GM12878 (cell line): Measurements from ENCODE around the gene RPL26. TPM values are rescaled to one million over a fixed set of nuclear protein-coding genes. Genes with fewer than 3 reads are reported as not detected.

Source experiments
- ATAC-seq: fragments of 200-7000 bp; cut with Tn5 transposase; 3 replicates; pipeline ENCODE4 v1.9.1; 2020; ENCODE audit warnings: mild to moderate bottlenecking, moderate library complexity
- BruUV-seq: library from RNA; stranded (reverse); fragments of 400-500 nt; replicated peaks from 2 replicates; lab custom pipeline; 2021; lab: Mats Ljungman, UMichigan
- CTCF ChIA-PET: fragments of 300-600 bp; sonication (Branson Sonifier 250); formaldehyde crosslinking; extraction: SDS; loops from one replicate; lab custom pipeline; 2021; ENCODE audit warnings: inconsistent platforms; lab: Yijun Ruan, JAX
- POLR2A ChIA-PET: fragments of 350-600 bp; formaldehyde crosslinking; extraction: SDS; loops from one replicate; lab custom pipeline; 2021; ENCODE audit warnings: inconsistent platforms; lab: Charles Lee
- RAD21 ChIA-PET: fragments of 300-600 bp; sonication (Branson Sonifier 250); formaldehyde crosslinking; loops from one replicate; lab custom pipeline; 2023; ENCODE audit warnings: antibody characterized with exemption; ENCODE audit not compliant: unreplicated experiment; lab: Charles Lee
- SMC1A ChIA-PET: fragments of 300-600 bp; sonication (Branson Sonifier 250); formaldehyde crosslinking; loops from one replicate; lab custom pipeline; 2023; ENCODE audit not compliant: unreplicated experiment, uncharacterized antibody; lab: Charles Lee
- DNase-seq: peaks from one replicate; pipeline ENCODE4 v3.0.0-alpha.2; 2011; ENCODE audit warnings: low read depth, low spot score
- FAIRE-seq: peaks from 3 replicates; lab custom pipeline; 2011; peaks lifted over from hg19 to GRCh38; lab: Jason Lieb, UNC
- H2AFZ ChIP-seq: 2 replicates; pipeline ENCODE4 v1.6.0; 2011; ENCODE audit warnings: low read depth, low read length, control low read depth; ENCODE audit not compliant: control insufficient read depth
- H3K27ac ChIP-seq: 2 replicates; pipeline ENCODE4 v1.5.1; 2011; ENCODE audit warnings: control low read depth; ENCODE audit not compliant: control insufficient read depth, insufficient read depth
- H3K27me3 ChIP-seq, 2 experiments: replicated peaks in 1 of 2; 2 replicates each; pipeline versions ENCODE4 v1.6.0 to v1.6.1; 2011; ENCODE audit warnings: low read length in 1 of 2; ENCODE audit not compliant: control insufficient read depth in 2 of 2, insufficient read depth in 2 of 2
- H3K36me3 ChIP-seq, 2 experiments: 2 replicates each; pipeline ENCODE4 v1.5.1; 2011; ENCODE audit warnings: low read length in 1 of 2; ENCODE audit not compliant: control insufficient read depth in 2 of 2, insufficient read depth in 2 of 2
- H3K4me1 ChIP-seq: 2 replicates; pipeline ENCODE4 v1.6.1; 2011; ENCODE audit warnings: mild to moderate bottlenecking, low read length, moderate library complexity, mixed read lengths; ENCODE audit not compliant: control insufficient read depth, insufficient read depth
- H3K4me2 ChIP-seq: 2 replicates; pipeline ENCODE4 v1.6.0; 2011; ENCODE audit warnings: control low read depth; ENCODE audit not compliant: control insufficient read depth, insufficient read depth
- H3K4me3 ChIP-seq: fragments of 200-600 bp; sonication (generic); 2 replicates; pipeline ENCODE4 v1.5.1; 2016
- H3K79me2 ChIP-seq: 2 replicates; pipeline ENCODE4 v1.6.0; 2011; ENCODE audit warnings: low read length; ENCODE audit not compliant: control insufficient read depth, insufficient read depth
- H3K9ac ChIP-seq: 2 replicates; pipeline ENCODE4 v1.8.0; 2011; ENCODE audit warnings: low read length, control low read depth, mixed read lengths; ENCODE audit not compliant: control insufficient read depth, insufficient read depth
- H3K9me3 ChIP-seq: replicated peaks from 3 replicates; pipeline ENCODE4 v1.5.1; 2011; ENCODE audit warnings: mild to moderate bottlenecking, low read length; ENCODE audit not compliant: control insufficient read depth, insufficient read depth
- H4K20me1 ChIP-seq: 2 replicates; pipeline ENCODE4 v1.6.0; 2011; ENCODE audit not compliant: control insufficient read depth, insufficient read depth
- CBFB ChIP-seq: IDR thresholded peaks from 2 replicates; pipeline ENCODE4 v1.6.1; 2016; ENCODE audit warnings: antibody characterized with exemption, low read depth
- CBX5 ChIP-seq: sonication (generic); IDR thresholded peaks from 2 replicates; pipeline ENCODE4 v1.6.1; 2016; ENCODE audit warnings: low read depth, moderate library complexity, mild to moderate bottlenecking, inconsistent platforms
- EP300 ChIP-seq, 2 experiments: fragments of 150-350 bp in 1 of 2; IDR thresholded peaks; 2 replicates each; pipeline ENCODE4 v1.6.1; 2011 to 2012; ENCODE audit warnings: low read depth in 2 of 2, low read length in 2 of 2, borderline replicate concordance in 1 of 2, improper control_type of control experiment in 1 of 2, inconsistent platforms in 1 of 2; ENCODE audit not compliant: control insufficient read depth in 1 of 2
- FOS ChIP-seq: IDR thresholded peaks from 3 replicates; pipeline ENCODE4 v1.6.1; 2011; ENCODE audit warnings: borderline replicate concordance; ENCODE audit not compliant: insufficient read length; ENCODE audit errors: extremely low read depth
- FOXK2 ChIP-seq: fragments of 450-650 bp; IDR thresholded peaks from 2 replicates; pipeline ENCODE4 v1.6.1; 2017; ENCODE audit warnings: mild to moderate bottlenecking, moderate library complexity
- MTA3 ChIP-seq: IDR thresholded peaks from 2 replicates; pipeline ENCODE4 v1.6.1; 2012; ENCODE audit warnings: low read length, inconsistent platforms, borderline replicate concordance
- NFYA ChIP-seq: IDR thresholded peaks from 2 replicates; pipeline ENCODE4 v1.6.1; 2011; ENCODE audit warnings: low read depth, mild to moderate bottlenecking, low read length, improper control_type of control experiment, borderline replicate concordance
- NR2C1 ChIP-seq: fragments of 450-650 bp; IDR thresholded peaks from 2 replicates; pipeline ENCODE4 v1.6.1; 2017; ENCODE audit warnings: antibody characterized with exemption, mild to moderate bottlenecking, moderate library complexity
- SREBF2 ChIP-seq: IDR thresholded peaks from 2 replicates; pipeline ENCODE4 v1.6.1; 2012; ENCODE audit warnings: mild to moderate bottlenecking, low read length
- ZNF207 ChIP-seq: fragments of 450-650 bp; IDR thresholded peaks from 2 replicates; pipeline ENCODE4 v1.6.1; 2014; ENCODE audit warnings: antibody characterized with exemption, mild to moderate bottlenecking, borderline replicate concordance
- ZNF24 ChIP-seq: fragments of 450-650 bp; IDR thresholded peaks from 2 replicates; pipeline ENCODE4 v1.6.1; 2017; ENCODE audit warnings: antibody characterized with exemption, mild to moderate bottlenecking
- ZNF274 ChIP-seq: IDR thresholded peaks from one replicate; pipeline ENCODE4 v1.8.0; 2011; ENCODE audit not compliant: insufficient read length, insufficient read depth
- ZNF622 ChIP-seq: fragments of 450-650 bp; IDR thresholded peaks from 2 replicates; pipeline ENCODE4 v1.6.1; 2017; ENCODE audit warnings: mild to moderate bottlenecking, inconsistent platforms
- WGBS: methylation state at CpG from one replicate; pipeline ENCODE4 v1.1.6; 2016; ENCODE audit warnings: low lambda C conversion rate; ENCODE audit not compliant: insufficient replicate concordance, insufficient coverage; ENCODE audit errors: missing lambda C conversion rate; 5-methylcytosine and 5-hydroxymethylcytosine counted together
- in situ Hi-C: fragments of 300-500 bp; cut with MboI; formaldehyde crosslinking; loops from 9 replicates; pipeline ENCODE4 v1.14.3; 2018; ENCODE audit warnings: mixed read lengths
- intact Hi-C: fragments of 100-400 bp; cut with micrococcal nuclease; formaldehyde crosslinking; loops from one replicate; pipeline ENCODE4 v1.14.2; 2022; ENCODE audit not compliant: unreplicated experiment
- polyA plus RNA-seq, 11 experiments: library from polyadenylated mRNA; depleted of rRNA in 4 of 11; unstranded in 6 of 11; stranded (reverse) in 5 of 11; fragments of >200 nt; fragmentation: Nextera tagmentation in 4 of 11; fragmentation: Illumina TruSeq in 1 of 11; extraction: Ambion mirVana in 4 of 11; extraction: Trizol in 1 of 11; gene quantifications; 1 replicate in 1 of 11; 2 replicates in 10 of 11; pipeline versions ENCODE4 v1.2.1 to v1.2.3, GENCODE V29; 2011 to 2016; ENCODE audit warnings: inconsistent platforms in 2 of 11, missing spikeins in 2 of 11, low read depth in 1 of 11
- total RNA-seq, 4 experiments: library from RNA; depleted of rRNA in 3 of 4; stranded (reverse); fragments of >200 nt in 3 of 4; fragmentation: Illumina TruSeq in 1 of 4; extraction: Trizol in 1 of 4; gene quantifications; 2 replicates each; pipeline versions ENCODE4 v1.2.1 to v1.2.3, GENCODE V29; 2013 to 2021
- TF ChIP-seq, protein P1 (sequence below): fragments of 450-650 bp; IDR thresholded peaks from 2 replicates; pipeline ENCODE4 v1.6.1; 2017; ENCODE audit warnings: mild to moderate bottlenecking
- TF ChIP-seq, protein P2 (sequence below): IDR thresholded peaks from 2 replicates; pipeline ENCODE4 v1.6.1; 2011; ENCODE audit warnings: borderline replicate concordance, low read depth, mild to moderate bottlenecking, moderate library complexity, low read length; ENCODE audit not compliant: insufficient read depth, poor library complexity, severe bottlenecking

Gene RPL26
- total and polyA plus RNA-seq, 10 of the 15 experiments (the other 5 are each of a cell fraction or from before 2014, with no cell fraction given) = 1,451 to 9,244 (median 4,326) TPM

DNA sequence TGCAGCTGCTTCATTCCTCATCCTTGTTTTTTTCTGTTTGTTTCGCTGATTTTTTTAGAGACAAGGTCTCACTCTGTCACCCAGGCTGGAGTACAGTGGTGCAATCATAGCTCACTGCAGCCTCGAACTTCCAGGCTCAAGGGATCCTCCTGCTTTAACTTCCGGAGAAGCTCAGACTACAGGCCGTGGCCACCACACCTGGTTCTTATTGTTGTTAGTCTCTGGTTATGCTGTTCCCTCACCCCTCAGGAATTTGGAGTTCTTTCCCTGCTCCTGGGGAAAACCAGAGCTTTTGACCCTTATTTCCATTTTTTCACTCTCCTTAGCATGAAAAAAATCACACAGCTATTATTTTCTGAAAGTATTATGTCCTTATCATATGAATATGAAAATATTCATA is 41.5 kb downstream of the RPL26 start (continued):
- TF ChIP-seq FOS (no peak), CBX5 (no peak), ZNF622 (no peak), ZNF24 (no peak), MTA3 (no peak), ZNF274 (no peak), NR2C1 (no peak), NFYA (no peak), CBFB (no peak), ZNF207 (no peak)
- TF ChIP-seq, protein P1, sequence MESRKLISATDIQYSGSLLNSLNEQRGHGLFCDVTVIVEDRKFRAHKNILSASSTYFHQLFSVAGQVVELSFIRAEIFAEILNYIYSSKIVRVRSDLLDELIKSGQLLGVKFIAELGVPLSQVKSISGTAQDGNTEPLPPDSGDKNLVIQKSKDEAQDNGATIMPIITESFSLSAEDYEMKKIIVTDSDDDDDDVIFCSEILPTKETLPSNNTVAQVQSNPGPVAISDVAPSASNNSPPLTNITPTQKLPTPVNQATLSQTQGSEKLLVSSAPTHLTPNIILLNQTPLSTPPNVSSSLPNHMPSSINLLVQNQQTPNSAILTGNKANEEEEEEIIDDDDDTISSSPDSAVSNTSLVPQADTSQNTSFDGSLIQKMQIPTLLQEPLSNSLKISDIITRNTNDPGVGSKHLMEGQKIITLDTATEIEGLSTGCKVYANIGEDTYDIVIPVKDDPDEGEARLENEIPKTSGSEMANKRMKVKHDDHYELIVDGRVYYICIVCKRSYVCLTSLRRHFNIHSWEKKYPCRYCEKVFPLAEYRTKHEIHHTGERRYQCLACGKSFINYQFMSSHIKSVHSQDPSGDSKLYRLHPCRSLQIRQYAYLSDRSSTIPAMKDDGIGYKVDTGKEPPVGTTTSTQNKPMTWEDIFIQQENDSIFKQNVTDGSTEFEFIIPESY = no peak

DNA sequence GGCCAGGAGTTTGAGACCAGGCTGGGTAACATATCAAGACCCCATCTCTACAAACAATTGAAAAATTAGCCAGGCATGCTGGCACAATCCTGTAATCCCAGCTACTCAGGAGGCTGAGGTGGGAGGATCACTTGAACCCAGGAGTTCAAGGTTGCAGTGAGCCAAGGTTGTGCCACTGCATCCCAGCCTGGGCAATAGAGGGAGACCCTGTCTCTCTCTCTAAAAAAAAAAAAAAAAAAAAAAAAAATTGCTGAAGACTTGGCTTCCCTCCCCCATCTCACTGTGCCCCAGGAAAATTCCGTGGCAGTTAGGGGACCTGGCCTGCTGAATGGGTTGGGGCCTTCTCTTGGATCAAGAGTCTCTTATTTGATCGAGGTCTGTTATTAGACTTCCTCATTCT is 43.5 kb downstream of the RPL26 start, which contains the start of gene ODF4:
TSS of gene ODF4 (plus strand) at position 301 of the 400 bp plus-strand sequence. CDS start 212 bp downstream, outside the sequence.
- Histone ChIP-seq H3K36me3 (no peaks in the 10 kb centered on the region), H3K79me2 (no peaks in the 10 kb centered on the region), H3K27ac (no peak within 1 kb of the TSS), H3K4me3 (no peak within 1 kb of the TSS), H2AFZ (no peak within 1 kb of the TSS), H3K9me3 (no peaks in the 10 kb centered on the region), H3K4me1 (no peaks in the 10 kb centered on the region), H3K27me3 (no peaks in the 10 kb centered on the region; a peak in 1 of 4 replicates), H4K20me1 (no peaks in the 10 kb centered on the region), H3K4me2 (no peak within 1 kb of the TSS), H3K9ac (no peak within 1 kb of the TSS)
- no peak for DNase-seq
- no peak for FAIRE-seq
- WGBS = 12% methylated on average over 2 of the region's 2 CpGs
- RAD21 ChIA-PET = no interaction called here
- ATAC-seq = no peak
- TF ChIP-seq FOXK2 = no peak
- TF ChIP-seq SREBF2 = no peak
- TF ChIP-seq EP300 (IDR thresholded peaks at IDR 0.05; ENCODE audit: borderline replicate concordance in 1 of 2, control insufficient read depth in 1 of 2, low read depth in 2 of 2, low read length in 2 of 2) = no peak
- TF ChIP-seq, protein P2, sequence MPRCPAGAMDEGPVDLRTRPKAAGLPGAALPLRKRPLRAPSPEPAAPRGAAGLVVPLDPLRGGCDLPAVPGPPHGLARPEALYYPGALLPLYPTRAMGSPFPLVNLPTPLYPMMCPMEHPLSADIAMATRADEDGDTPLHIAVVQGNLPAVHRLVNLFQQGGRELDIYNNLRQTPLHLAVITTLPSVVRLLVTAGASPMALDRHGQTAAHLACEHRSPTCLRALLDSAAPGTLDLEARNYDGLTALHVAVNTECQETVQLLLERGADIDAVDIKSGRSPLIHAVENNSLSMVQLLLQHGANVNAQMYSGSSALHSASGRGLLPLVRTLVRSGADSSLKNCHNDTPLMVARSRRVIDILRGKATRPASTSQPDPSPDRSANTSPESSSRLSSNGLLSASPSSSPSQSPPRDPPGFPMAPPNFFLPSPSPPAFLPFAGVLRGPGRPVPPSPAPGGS = no peak
- intact Hi-C loops = no loop called here
- POLR2A ChIA-PET = no interaction called here
- in situ Hi-C loops = no loop called here
- CTCF ChIA-PET = no interaction called here
- SMC1A ChIA-PET = interaction anchor here (0.6 kb wide), 1 partner anchor 567 kb away, joined by 3 read pairs; no protein-coding TSS in a partner anchor
- BruUV-seq = no TSS peak
